CD4-positive, alpha-beta T cell treated with Interleukin-2 at 100 ng/mL for 4 hours (primary cell): ENCODE data around the gene MAMDC2.

Source experiments
- DNase-seq: peaks from one replicate; pipeline ENCODE4 v3.0.0-alpha.2; 2020; ENCODE audit warnings: low spot score

MAMDC2 gene

DNA sequence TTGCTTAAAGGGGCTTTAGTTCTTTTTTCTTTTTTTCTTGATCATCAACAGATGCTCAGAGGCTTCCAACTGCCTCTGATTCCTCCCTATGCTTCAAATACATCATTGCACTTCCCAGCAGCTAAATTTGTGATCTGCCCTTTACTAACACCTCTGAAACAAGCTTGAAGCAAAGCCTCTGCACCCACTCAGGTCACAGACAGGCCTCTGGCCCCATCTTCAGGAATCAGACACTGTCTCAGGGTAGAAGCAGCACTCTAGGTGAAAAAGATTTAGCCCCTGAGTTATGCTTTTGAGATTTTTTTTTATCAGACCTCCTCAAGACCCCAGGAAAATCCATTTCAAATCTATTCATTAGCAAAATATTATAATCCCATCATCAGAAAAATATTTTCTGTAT lies 91.5 kb downstream of the MAMDC2 start:
- no peak for DNase-seq

DNA sequence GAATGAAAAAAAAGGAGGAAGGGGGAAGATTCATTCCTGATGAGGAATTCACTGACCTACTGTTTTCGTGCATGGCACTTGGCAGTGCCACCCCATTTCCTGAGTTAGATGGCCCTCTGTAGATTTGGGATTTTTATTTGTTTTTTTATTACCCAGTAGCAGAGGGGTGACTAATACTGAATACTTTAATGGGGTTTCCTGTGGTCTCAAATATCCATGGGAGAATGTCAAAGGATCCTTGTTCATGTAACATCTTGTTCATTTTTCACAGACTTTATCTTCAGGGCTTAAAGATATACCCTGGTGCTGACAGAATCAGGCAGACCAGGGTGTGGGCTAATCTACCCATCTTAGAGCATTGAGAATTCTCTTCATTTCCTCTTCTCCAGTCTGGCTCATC lies 93.0 kb downstream of the MAMDC2 start:
- no peak for DNase-seq

DNA sequence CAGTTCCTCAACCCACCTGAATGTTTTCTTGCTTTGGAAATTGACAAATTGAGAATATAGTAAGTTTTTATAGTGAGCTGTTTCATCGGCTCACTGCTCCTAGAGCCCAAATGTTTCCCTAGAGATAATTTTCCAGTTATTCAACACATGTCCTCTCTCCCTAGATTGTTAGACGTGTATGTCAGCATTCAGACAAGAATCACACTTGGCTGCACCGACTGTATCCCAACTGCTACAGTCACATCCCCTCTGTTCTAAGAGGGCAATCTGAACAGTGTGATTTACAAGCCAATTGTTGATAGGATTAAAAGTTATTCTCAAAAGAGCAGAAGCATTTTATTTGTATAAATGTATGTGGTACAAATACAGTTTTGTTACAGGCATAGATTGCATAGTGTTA lies 93.9 kb downstream of the MAMDC2 start:
- no peak for DNase-seq

DNA sequence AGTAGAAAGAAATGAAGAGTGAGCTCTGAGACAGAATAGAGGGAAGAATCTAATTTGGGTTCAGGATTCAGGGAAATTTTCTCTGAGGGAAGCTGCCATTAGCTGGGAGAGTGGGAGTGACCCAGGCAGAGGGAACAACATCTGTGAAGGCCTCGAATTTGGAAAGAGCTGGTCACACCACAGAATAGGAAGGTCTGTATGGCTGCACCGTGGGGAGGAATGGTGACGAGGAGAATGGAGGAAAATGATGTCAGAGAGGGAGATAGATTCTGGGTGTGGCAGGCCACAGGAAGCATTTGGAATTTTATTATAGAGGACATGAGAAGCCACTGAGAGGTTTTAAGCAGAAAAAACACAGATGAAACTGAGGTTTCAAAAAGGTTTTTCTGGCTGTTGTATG lies 98.5 kb downstream of the MAMDC2 start:
- no peak for DNase-seq

DNA sequence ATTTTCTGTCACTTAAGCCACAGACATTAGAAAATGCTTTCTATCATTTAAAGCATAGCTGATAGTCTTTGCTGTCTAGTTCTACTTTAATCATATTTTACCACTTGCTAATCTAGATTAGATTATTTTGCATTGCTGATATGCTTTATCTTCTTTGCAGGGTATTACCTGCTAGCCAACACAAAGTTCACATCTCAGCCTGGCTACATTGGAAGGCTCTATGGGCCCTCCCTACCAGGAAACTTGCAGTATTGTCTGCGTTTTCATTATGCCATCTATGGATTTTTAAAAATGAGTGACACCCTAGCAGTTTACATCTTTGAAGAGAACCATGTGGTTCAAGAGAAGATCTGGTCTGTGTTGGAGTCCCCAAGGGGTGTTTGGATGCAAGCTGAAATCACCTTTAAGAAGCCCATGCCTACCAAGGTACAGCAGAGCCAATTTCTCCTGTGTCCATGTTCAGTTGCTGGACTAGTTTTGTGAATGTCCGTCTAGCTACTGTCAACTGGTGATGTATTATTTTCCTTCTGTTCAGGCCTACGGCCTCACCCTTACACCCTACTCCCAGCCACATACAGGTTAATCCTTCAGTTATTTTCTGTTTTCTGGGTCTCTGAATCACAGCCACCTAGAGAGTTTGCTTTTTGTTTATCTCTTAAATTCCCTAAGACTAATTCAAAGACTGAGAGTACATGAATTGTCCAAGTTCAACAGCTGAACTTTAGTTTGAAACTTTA lies 99.9 kb downstream of the MAMDC2 start:
- DNase-seq: no peak

DNA sequence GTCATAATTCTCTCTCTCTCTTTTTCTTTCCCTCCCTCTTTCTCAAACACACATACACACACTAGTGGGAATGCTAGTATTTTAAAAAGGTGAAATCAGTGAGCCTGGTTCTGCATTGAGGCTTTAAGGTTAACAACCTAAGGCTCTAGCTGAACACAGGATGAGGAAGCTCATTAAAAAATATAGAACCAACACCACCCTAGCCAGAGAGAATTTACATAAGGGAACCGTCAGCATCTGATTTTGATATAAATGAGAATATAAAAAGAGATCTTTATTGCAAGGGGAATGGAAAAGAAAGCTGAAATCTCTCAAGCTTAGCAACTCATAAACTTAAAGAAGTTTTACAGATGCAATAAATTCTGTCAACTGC lies 100.5 kb downstream of the MAMDC2 start:
- no peak for DNase-seq

DNA sequence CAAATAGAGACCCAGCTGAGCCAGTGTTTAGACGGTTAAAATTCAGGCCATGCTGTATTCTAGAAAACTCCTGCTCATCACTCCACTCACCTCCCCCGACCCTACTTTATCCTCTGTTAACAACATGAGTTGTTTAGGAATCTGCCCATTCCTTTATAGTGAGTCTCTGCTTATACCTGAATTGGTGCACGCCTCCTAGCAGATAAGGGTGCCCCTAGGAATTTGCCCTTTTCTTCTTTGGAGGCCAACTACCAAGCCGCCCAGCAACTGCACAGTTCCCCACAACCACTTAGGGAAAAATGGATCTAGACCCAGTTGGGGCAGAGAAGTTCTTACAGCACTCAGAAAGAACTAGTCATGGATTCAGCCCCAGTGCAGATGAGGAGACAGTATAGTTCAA lies 102.3 kb downstream of the MAMDC2 start:
- no peak for DNase-seq

DNA sequence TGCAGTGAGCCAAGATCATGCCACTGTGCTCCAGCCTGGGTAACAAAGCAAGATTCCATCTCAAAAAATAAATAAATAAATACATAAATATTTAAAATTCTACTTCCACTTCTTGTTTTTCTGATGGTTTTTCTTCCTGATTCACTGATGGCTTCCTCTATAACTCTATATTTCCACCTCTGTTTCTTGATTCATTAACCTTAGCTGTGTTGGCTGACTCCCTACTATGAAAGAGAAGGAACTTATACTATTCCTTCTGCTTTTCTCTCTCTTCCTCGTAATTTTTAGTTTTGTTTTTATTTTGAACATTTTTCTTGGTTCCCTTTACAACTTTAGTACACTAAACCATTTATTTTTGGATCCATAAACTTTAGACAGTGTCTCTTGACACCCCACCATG lies 103.5 kb downstream of the MAMDC2 start:
- DNase-seq: no peak

DNA sequence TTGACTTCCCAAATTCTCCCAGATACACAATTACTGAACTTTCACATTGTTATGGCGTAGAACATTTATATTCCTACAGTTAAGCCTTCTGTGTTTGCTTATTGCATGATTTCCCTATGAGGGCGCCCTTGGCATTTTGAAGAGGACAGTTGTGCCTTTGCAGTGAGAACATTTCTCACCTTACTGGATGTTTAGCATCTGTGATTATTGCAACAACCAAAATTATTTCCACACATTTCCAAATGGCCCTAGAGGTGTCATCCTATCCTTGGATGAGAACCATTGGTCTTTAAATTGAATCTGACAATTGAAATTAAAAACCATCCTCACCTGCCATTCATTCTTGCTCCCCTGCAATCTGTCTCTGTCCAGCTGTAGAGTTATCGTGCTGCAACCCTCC lies 104.0 kb downstream of the MAMDC2 start:
- DNase-seq: no peak

DNA sequence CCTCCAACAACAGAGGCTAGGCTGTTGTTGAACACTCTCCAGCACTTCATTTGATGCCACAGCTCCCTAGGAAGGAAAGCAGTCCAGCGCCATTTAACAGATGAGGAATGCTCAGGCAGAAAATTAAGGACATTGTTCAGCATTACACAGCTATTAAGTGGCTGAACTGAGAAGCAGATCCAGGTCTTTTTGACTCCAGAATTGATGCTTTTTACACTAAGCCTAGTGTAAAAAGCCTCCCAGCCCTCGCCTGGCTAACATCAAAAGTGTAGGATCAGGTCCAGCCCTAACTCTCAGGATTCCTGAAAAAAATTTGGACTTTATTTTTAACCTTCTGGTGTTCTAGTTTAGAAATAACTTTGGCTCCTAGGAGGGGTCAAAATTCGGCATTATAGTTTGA lies 108.7 kb downstream of the MAMDC2 start:
- DNase-seq: no peak

DNA sequence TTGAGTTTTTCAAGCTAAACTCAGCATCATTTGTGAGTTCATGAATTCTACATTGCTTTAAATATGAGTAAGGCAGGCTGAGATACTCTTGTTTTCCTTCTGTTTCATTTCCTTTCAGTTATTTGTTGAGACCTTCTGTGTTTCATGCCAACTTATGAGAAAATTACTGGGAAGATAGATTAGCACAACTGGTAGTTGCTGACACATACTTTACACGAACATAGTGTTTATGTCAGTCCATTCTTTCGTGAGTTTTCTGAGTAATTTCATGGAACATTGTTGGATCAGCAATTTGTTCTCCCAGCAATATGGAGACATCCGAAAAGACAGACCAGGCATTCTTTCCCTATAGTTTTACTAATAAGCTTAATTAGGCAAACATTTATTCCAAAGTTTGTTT lies 113.1 kb downstream of the MAMDC2 start:
- no peak for DNase-seq

DNA sequence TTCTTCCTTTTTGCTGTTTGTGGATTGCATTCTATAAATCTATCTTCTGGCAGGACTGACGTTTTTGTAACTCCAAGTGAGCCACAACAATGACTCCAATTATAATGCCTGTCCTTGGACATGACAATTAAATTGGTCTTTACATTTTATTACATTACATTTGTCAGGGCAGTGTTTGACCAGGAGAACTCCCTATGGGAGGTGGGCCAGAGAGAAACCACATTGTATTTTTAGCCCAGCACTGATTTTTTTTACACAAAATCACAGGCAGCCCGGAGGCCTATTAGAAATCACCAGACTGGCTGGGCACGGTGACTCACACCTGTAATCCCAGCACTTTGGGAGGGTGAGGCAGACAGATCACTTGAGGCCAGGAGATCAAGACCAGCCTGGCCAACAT lies 116.0 kb downstream of the MAMDC2 start:
- DNase-seq: no peak

DNA sequence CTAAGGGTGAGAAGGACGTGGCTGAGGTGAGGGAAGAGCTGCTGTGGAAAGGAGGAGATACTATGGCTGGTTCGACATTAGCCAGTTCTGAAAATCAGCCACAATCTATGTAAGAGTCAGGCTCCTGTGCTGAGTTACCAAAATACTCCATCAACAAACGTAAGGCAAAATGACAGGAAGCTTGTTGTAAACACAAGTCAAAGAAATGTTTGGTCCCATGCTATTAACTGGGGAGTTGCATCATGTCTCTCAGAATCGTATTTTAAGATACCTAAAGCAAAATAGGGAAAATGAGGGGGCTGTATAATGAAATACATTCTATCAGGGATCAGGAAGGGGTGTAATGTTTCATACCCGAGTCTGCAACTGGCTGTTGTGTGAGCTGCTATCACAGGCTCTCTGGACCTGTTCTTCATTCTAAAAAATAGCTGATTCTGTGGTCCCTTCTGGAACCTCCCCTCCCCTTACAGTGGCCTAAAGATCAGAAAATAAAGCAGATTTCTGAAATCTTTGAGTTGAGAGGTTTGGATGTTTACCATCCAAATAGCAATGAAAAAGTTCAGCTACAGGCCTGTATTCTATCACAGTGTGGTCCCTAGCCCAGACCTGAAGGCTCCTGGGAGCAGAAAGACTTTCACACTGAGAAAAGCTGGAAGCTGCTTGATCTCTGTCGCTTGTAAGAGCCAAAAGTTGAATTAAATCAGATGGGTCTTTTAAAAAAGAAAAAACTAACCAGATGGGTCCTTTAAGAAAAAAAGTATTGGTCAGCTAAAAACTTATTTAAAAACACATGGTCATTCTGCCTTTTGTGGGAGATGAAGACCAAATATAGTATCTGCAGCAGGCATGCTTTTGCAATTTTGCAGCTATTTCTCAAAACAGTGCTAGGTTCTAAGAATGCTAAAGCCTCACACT lies 117.3 kb downstream of the MAMDC2 start:
- no peak for DNase-seq

DNA sequence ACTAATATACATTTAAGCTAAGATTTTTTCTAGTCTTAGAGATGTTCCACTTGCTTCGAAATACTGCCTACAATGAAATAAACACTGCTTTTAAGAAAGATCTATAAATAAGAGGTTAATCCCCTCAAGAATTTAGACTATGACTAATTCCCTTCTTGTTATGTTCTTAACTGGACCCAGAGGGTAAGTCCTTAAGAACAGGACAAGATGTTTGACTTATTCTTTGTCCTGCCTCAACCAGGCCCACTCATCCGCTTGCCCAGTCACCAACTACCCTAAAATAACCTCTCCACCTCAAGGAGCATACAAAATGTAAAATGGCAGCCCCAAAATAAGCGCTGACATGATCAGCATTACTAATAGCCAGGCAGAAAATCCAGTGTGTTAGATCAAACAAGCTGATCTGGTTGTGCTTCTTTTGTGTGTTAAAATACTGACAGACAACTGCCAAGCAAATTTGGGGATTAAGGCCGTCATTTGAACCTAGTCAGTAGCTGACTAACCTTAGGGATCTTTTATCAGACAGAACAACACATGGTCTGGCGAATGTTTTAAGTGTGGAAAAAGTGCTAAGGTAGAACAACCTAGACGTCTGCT lies 121.5 kb downstream of the MAMDC2 start:
- no peak for DNase-seq

DNA sequence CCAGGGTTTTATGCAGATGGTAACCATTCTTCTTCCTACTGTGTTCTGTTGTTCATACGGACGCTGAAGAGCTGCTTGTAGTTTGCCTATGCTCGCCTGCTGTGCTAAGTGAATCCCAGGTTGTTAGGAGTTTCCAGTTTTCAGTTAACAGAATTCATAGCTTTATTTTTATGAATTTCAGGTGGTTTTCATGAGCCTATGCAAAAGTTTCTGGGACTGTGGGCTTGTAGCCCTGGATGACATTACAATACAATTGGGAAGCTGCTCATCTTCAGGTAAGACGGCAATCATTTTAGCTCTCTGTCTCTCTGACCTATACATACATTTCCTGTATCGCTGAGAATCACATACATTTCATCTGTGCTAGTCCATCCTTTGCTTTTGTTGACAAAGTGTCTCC lies 124.9 kb downstream of the MAMDC2 start:
- no peak for DNase-seq

DNA sequence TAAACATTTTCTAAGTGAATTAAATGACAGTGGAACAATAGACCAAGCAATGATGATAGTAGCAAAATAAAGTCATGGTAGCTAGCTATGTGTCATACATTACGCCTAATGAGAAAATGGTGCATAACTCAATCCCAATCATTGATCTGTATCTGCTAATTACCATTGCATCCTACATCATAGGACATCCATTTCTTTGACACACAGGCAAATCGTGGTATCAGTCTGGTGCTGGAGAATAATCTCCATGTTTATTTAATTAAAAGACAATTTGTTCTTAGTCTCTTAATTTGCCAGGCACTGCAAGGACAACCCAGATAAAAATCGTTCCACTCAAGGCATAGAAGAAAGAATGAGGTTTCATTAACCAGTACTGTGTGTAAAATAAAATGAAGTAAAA lies 125.6 kb downstream of the MAMDC2 start:
- DNase-seq: no peak

DNA sequence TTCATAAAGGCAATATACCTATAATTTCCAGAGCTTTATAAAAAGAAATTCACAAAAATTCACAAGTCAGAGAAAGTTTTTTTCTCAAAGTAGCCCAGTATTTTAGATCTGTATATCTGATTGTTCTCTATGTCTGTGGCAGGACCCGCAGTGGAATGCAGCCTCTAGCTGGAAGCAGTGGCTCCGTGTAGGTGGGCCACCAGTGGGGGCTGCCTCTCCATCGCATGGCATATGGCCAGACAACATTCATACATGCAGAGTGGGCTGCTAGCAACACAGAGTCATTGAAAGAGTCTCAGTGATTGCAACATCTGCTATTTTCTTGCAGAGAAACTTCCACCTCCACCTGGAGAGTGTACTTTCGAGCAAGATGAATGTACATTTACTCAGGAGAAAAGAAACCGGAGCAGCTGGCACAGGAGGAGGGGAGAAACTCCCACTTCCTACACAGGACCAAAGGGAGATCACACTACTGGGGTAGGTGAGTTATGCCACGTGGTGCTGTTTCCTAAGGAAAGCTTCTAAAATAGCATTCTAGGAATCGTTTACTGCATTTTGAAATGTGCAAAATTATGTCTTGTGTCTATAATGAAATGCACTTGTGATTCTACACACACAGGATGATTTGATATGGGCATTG lies 126.6 kb downstream of the MAMDC2 start:
- no peak for DNase-seq

DNA sequence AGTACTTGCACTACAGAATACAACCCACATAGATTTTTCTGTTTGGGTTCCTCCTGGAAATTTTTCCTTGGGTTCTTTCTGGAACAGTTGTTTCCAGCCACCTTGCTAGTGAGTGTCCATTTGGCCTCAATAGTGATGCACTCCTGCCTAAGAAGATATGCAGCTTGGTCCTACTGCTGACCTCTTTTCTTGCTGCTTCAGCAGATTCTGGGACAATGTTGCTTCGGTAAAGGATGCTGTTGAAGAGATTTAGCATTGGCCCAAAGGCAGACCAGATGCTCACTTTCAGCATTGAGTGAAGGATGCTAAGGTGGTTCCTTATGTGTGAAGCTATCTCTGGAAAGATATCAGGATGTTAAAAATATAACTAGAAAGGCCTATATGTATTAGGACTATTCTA lies 128.9 kb downstream of the MAMDC2 start:
- no peak for DNase-seq

DNA sequence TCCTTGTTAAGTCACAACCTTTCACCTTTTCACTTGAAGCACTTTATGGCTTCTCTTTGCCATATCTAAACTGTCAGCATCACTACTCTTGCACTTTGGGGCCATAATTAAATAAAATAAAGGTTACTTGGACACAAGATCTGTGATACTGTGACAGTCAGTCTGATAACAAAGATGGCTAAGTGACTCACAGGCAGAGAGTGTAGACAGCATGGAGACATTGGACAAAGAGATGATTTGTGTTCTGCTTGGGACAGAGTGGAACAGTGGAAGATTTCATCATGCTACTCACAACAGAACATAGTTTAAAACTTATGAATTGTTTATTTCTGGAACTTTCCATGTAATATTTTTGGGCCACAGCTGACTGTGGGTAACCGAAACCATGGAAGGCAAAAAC lies 133.5 kb downstream of the MAMDC2 start:
- no peak for DNase-seq

DNA sequence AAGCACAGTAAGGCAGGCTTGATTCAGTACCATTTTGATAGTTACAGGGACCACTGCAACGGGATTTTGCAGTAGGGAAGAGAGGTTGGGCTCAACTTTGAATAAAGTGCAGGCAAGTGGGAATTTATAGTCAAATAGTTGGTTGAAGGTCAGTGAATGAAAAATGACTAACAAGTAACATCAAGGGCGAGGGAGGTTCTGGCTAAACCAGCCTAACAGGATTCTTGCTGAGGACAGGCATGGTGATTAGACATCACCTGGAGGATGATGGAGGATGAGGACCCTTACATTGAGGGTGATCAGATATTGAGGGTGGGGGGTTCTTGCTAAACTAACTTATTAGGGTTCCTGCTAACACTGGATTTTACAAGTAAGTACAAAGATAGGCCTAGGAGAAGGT lies 149.1 kb downstream of the MAMDC2 start:
- DNase-seq: no peak

DNA sequence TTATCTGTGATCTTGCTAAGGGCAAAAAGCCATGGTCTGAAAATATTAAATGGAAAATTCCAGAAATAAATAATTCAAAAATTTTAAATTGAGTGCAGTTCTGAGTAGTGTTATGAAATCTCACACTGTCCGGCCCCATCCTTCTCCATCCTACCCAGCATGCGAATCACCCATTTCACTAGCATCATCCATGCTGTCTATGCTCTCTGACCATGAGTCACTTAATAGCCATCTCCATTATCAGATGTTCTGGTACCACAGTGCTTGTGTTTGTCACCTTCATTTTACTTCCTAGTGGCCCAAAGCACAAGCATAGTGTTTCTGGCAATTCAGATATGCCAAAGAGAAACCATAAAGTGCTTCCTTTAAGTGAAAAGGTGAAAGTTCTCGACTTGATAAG lies 151.8 kb downstream of the MAMDC2 start:
- no peak for DNase-seq

DNA sequence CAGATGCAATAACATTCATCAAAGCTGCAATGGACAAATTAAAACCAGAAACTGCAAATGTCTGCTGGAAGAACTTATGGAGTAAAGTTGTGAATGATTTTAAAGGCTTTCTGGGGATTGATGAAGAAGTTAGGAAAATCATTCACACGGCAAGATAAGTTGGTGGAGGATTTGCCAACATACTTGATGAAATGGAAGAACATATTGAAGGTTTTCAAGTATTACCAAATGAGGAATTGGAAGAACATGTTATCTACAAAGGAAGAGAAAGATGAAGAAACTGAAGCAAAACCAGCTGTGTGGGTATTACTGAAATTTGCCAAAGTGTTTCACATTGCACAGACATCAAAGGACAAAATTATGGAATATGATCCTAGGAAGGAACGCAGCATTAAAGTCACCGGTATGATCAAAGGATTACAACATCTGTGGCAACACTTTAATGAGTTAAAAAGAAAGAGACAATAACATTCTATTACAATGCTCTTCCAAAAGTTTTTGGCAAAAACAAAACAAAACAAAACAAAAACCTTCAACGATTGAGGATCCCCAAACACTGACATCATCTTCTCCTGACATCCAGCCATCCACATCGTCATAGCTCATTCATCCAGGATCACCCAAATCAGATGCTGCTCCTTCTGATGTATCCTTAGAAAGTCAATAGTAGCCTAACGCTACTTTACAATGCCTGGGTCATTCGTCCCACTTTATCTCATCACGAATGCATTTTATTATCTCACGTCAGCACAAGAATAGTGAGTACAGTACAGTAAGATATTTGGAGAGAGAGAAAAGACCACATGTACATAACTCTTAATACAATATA lies 153.8 kb downstream of the MAMDC2 start:
- DNase-seq: no peak
